Trophoblast cell (in vitro differentiated cells and primary cell): ENCODE data around the gene BRD7.

Source experiments
- DNase-seq, 2 donors: peaks; one replicate each; pipeline ENCODE4 v3.0.0-alpha.2; 2016
- H2AFZ ChIP-seq: 2 replicates; pipeline ENCODE4 v1.6.1; 2013; ENCODE audit warnings: low read length, moderate library complexity, mild to moderate bottlenecking; ENCODE audit not compliant: insufficient read depth, poor library complexity
- H2AK5ac ChIP-seq: 2 replicates; pipeline ENCODE4 v1.6.1; 2013; ENCODE audit warnings: mild to moderate bottlenecking, low read length
- H2BK120ac ChIP-seq: 2 replicates; pipeline ENCODE4 v1.6.1; 2013; ENCODE audit warnings: low read length, mild to moderate bottlenecking, moderate library complexity; ENCODE audit not compliant: insufficient read depth, poor library complexity
- H2BK12ac ChIP-seq: 2 replicates; pipeline ENCODE4 v1.6.1; 2013; ENCODE audit warnings: mild to moderate bottlenecking, low read length, moderate library complexity
- H2BK5ac ChIP-seq: 2 replicates; pipeline ENCODE4 v1.6.1; 2013; ENCODE audit warnings: low read length, low read depth, moderate library complexity, mild to moderate bottlenecking; ENCODE audit not compliant: poor library complexity
- H3K14ac ChIP-seq: 2 replicates; pipeline ENCODE4 v1.6.1; 2013; ENCODE audit warnings: mild to moderate bottlenecking, low read length
- H3K18ac ChIP-seq: 2 replicates; pipeline ENCODE4 v1.6.1; 2013; ENCODE audit warnings: mild to moderate bottlenecking, low read length
- H3K23ac ChIP-seq: 2 replicates; pipeline ENCODE4 v1.6.1; 2013; ENCODE audit warnings: low read length
- H3K27ac ChIP-seq: 2 replicates; pipeline ENCODE4 v1.5.1; 2013; ENCODE audit warnings: low read depth, mild to moderate bottlenecking, inconsistent platforms, low read length, moderate library complexity
- H3K27me3 ChIP-seq: 2 replicates; pipeline ENCODE4 v1.6.1; 2013; ENCODE audit warnings: inconsistent platforms, mild to moderate bottlenecking, low read length, moderate library complexity; ENCODE audit not compliant: insufficient read depth
- H3K36me3 ChIP-seq, 2 experiments: 1 replicate in 1 of 2; 2 replicates in 1 of 2; pipeline ENCODE4 v1.6.1; 2013; ENCODE audit warnings: low read length in 2 of 2, mild to moderate bottlenecking in 2 of 2, moderate library complexity in 1 of 2; ENCODE audit not compliant: insufficient read depth in 2 of 2, control insufficient read depth in 1 of 2
- H3K4ac ChIP-seq: 2 replicates; pipeline ENCODE4 v1.6.1; 2013; ENCODE audit warnings: low read depth, mild to moderate bottlenecking, low read length, moderate library complexity
- H3K4me1 ChIP-seq, 2 experiments: 1 replicate in 1 of 2; 2 replicates in 1 of 2; pipeline ENCODE4 v1.6.1; 2013; ENCODE audit warnings: low read length in 2 of 2, mild to moderate bottlenecking in 2 of 2, moderate library complexity in 1 of 2; ENCODE audit not compliant: insufficient read depth in 2 of 2, control insufficient read depth in 1 of 2
- H3K4me2 ChIP-seq: 2 replicates; pipeline ENCODE4 v1.6.1; 2013; ENCODE audit warnings: inconsistent platforms, mild to moderate bottlenecking, low read length, moderate library complexity
- H3K4me3 ChIP-seq: 2 replicates; pipeline ENCODE4 v1.5.1; 2013; ENCODE audit warnings: mild to moderate bottlenecking, low read depth, low read length, inconsistent platforms
- H3K79me1 ChIP-seq: one replicate; pipeline ENCODE4 v1.6.1; 2013; ENCODE audit warnings: low read length
- H3K79me2 ChIP-seq: 2 replicates; pipeline ENCODE4 v1.6.1; 2013; ENCODE audit warnings: low read length, mild to moderate bottlenecking; ENCODE audit not compliant: control insufficient read depth, insufficient read depth, poor library complexity
- H3K9ac ChIP-seq: 2 replicates; pipeline ENCODE4 v1.6.1; 2013; ENCODE audit warnings: mild to moderate bottlenecking, low read length
- H3K9me3 ChIP-seq: 2 replicates; pipeline ENCODE4 v1.6.1; 2013; ENCODE audit warnings: low read depth, mild to moderate bottlenecking, control low read depth, inconsistent platforms, low read length; ENCODE audit not compliant: insufficient read depth
- H4K12ac ChIP-seq: 2 replicates; pipeline ENCODE4 v1.6.1; 2013; ENCODE audit warnings: low read depth, mild to moderate bottlenecking, low read length, moderate library complexity
- H4K8ac ChIP-seq: 2 replicates; pipeline ENCODE4 v1.6.1; 2013; ENCODE audit warnings: low read depth, mild to moderate bottlenecking, low read length, moderate library complexity
- H4K91ac ChIP-seq: one replicate; pipeline ENCODE4 v1.6.1; 2013; ENCODE audit warnings: low read depth, mild to moderate bottlenecking, low read length, moderate library complexity
- WGBS: extraction: QIAGEN DNeasy Blood & Tissue Kit; methylation state at CpG from one replicate; pipeline ENCODE4 v1.1.7; 2013; ENCODE audit warnings: missing lambda C conversion rate; ENCODE audit not compliant: insufficient read length, insufficient coverage; ENCODE audit errors: extremely low coverage; 5-methylcytosine and 5-hydroxymethylcytosine counted together

Gene BRD7

GRCh38 chr16:50360779-50361178 is 8.0 kb downstream of the BRD7 start:
- Histone ChIP-seq H2AK5ac (no peak overlapping the region), H3K27ac (no peak overlapping the region), H3K4me2 (no peak overlapping the region), H3K18ac (no peak overlapping the region), H4K12ac (no peak overlapping the region), H4K91ac (no peak overlapping the region), H2BK5ac (no peak overlapping the region), H3K4me1 (peaks cover 0 to 2% of the 10 kb centered on the region in 2 experiments), H3K4me3 (no peak overlapping the region), H3K9me3 (no peaks in the 10 kb centered on the region), H3K79me2 (no peaks in the 10 kb centered on the region), H3K36me3 (peaks cover 7 to 25% of the 10 kb centered on the region in 2 experiments), H3K4ac (no peak overlapping the region), H3K14ac (no peak overlapping the region), H3K9ac (no peak overlapping the region), H4K8ac (no peak overlapping the region), H3K27me3 (no peaks in the 10 kb centered on the region), H2BK12ac (no peak overlapping the region), H3K23ac (no peak overlapping the region), H3K79me1 (no peaks in the 10 kb centered on the region), H2AFZ (no peak overlapping the region), H2BK120ac (no peak overlapping the region)
- no CpG with 5 or more reads among the region's 3 CpGs for WGBS
- no peak for DNase-seq

- no peaks in the 10 kb centered on the region for H3K27me3 ChIP-seq
- no peak overlapping the region for H3K23ac ChIP-seq
- DNase-seq, result peak; percentile 77 to 79
- no CpG with 5 or more reads among the region's 6 CpGs for WGBS
- H2BK120ac ChIP-seq, result no peak overlapping the region
- no peak overlapping the region for H3K14ac ChIP-seq
- no peak overlapping the region for H4K12ac ChIP-seq
- no peak overlapping the region for H3K4ac ChIP-seq
- H4K91ac ChIP-seq, result no peak overlapping the region
- H3K18ac ChIP-seq, result no peak overlapping the region
- H3K9me3 ChIP-seq, result no peaks in the 10 kb centered on the region
- H3K79me1 ChIP-seq, result no peaks in the 10 kb centered on the region
- no peak overlapping the region for H3K27ac ChIP-seq
- no peak overlapping the region for H3K4me3 ChIP-seq
- H3K36me3 ChIP-seq, result peaks cover 7 to 25% of the 10 kb centered on the region in 2 experiments
- no peaks in the 10 kb centered on the region for H3K79me2 ChIP-seq
- H2AFZ ChIP-seq, result no peak overlapping the region
- no peak overlapping the region for H2BK5ac ChIP-seq
- no peak overlapping the region for H2BK12ac ChIP-seq
- H4K8ac ChIP-seq, result no peak overlapping the region
- no peak overlapping the region for H2AK5ac ChIP-seq
- peaks cover 0 to 2% of the 10 kb centered on the region in 2 experiments for H3K4me1 ChIP-seq
- no peak overlapping the region for H3K9ac ChIP-seq
- peak overlapping the region; percentile 14 for H3K4me2 ChIP-seq
Measured at GRCh38 chr16:50360033-50360778, 8.6 kb downstream of the BRD7 start.

- no peak overlapping the region for H4K12ac ChIP-seq
- H3K9ac ChIP-seq, result no peak overlapping the region
- no peak overlapping the region for H2BK5ac ChIP-seq
- no peak overlapping the region for H3K27ac ChIP-seq
- no peak overlapping the region for H4K91ac ChIP-seq
- H3K4ac ChIP-seq, result no peak overlapping the region
- H3K4me3 ChIP-seq, result no peak overlapping the region
- peaks cover 0 to 2% of the 10 kb centered on the region in 2 experiments for H3K4me1 ChIP-seq
- H3K14ac ChIP-seq, result no peak overlapping the region
- no peak overlapping the region for H4K8ac ChIP-seq
- H2AK5ac ChIP-seq, result no peak overlapping the region
- H3K18ac ChIP-seq, result no peak overlapping the region
- H3K9me3 ChIP-seq, result no peaks in the 10 kb centered on the region
- H2BK120ac ChIP-seq, result no peak overlapping the region
- H3K79me2 ChIP-seq, result no peaks in the 10 kb centered on the region
- no CpG with 5 or more reads among the region's 1 CpG for WGBS
- peaks cover 7 to 21% of the 10 kb centered on the region in 2 experiments for H3K36me3 ChIP-seq
- no peaks in the 10 kb centered on the region for H3K79me1 ChIP-seq
- DNase-seq, result peak in 1 of 2 donors; percentile 14
- no peak overlapping the region for H3K4me2 ChIP-seq
- H2BK12ac ChIP-seq, result no peak overlapping the region
- no peak overlapping the region for H3K23ac ChIP-seq
- H3K27me3 ChIP-seq, result no peaks in the 10 kb centered on the region
- H2AFZ ChIP-seq, result no peak overlapping the region
Measured at GRCh38 chr16:50359626-50360025, 9.2 kb downstream of the BRD7 start.

- Histone ChIP-seq H3K23ac (no peak overlapping the region), H4K8ac (no peak overlapping the region), H2AFZ (no peak overlapping the region), H3K27me3 (no peaks in the 10 kb centered on the region), H2BK120ac (no peak overlapping the region), H3K4me1 (no peaks in the 10 kb centered on the region), H3K36me3 (peaks cover 7 to 11% of the 10 kb centered on the region in 2 experiments), H3K79me2 (no peaks in the 10 kb centered on the region), H2BK12ac (no peak overlapping the region), H3K4ac (no peak overlapping the region), H2AK5ac (no peak overlapping the region), H3K9ac (no peak overlapping the region), H3K18ac (no peak overlapping the region), H3K79me1 (no peaks in the 10 kb centered on the region), H4K91ac (no peak overlapping the region), H2BK5ac (no peak overlapping the region), H3K4me3 (no peak overlapping the region), H3K4me2 (no peak overlapping the region), H3K27ac (no peak overlapping the region), H3K14ac (no peak overlapping the region), H4K12ac (no peak overlapping the region), H3K9me3 (no peaks in the 10 kb centered on the region)
- no CpG with 5 or more reads among the region's 11 CpGs for WGBS
- DNase-seq, result peak in 1 of 2 donors; percentile 49
Measured at GRCh38 chr16:50354629-50355456, 13.9 kb downstream of the BRD7 start.
